ENCODE measurements around the gene IGLL1.

- TF ChIP-seq, protein P1, sequence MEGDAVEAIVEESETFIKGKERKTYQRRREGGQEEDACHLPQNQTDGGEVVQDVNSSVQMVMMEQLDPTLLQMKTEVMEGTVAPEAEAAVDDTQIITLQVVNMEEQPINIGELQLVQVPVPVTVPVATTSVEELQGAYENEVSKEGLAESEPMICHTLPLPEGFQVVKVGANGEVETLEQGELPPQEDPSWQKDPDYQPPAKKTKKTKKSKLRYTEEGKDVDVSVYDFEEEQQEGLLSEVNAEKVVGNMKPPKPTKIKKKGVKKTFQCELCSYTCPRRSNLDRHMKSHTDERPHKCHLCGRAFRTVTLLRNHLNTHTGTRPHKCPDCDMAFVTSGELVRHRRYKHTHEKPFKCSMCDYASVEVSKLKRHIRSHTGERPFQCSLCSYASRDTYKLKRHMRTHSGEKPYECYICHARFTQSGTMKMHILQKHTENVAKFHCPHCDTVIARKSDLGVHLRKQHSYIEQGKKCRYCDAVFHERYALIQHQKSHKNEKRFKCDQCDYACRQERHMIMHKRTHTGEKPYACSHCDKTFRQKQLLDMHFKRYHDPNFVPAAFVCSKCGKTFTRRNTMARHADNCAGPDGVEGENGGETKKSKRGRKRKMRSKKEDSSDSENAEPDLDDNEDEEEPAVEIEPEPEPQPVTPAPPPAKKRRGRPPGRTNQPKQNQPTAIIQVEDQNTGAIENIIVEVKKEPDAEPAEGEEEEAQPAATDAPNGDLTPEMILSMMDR (IDR thresholded peaks at IDR 0.05) = no peak
- TF ChIP-seq EZH2 (IDR thresholded peaks at IDR 0.05) = no peak
Measured at GRCh38 chr22:23591846-23592245, 11.8 kb upstream of the IGLL1 start.

Data from neural progenitor cell (in vitro differentiated cells).